Stimulated activated CD8-positive, alpha-beta memory T cell treated with anti-CD3 and anti-CD28 coated beads, Interleukin-12 subunit alpha, Interleukin-12 subunit beta, amount 100 ng/mL, for 1 hour (primary cell): ENCODE results near the gene EXOC6.

Source experiments
- DNase-seq: peaks from one replicate; pipeline ENCODE4 v3.0.0-alpha.2; 2020; ENCODE audit warnings: low read depth

Gene EXOC6

GRCh38 chr10:93065675-93066543 is 217.6 kb downstream of the EXOC6 start:
- no peak for DNase-seq

- no peak for DNase-seq
Measured at GRCh38 chr10:93066544-93066913, 218.2 kb downstream of the EXOC6 start.

- no peak for DNase-seq
Measured at GRCh38 chr10:93067443-93068365, 219.4 kb downstream of the EXOC6 start.

- no peak for DNase-seq
Measured at GRCh38 chr10:93068411-93069244, 220.3 kb downstream of the EXOC6 start.

- no peak for DNase-seq
Measured at GRCh38 chr10:93069245-93069561, 220.9 kb downstream of the EXOC6 start.

- no peak for DNase-seq
Measured at GRCh38 chr10:93070378-93071176, 222.3 kb downstream of the EXOC6 start.

- DNase-seq, result no peak
Measured at GRCh38 chr10:93071177-93071472, 222.8 kb downstream of the EXOC6 start.

GRCh38 chr10:93071674-93072224 is 223.4 kb downstream of the EXOC6 start:
- no peak for DNase-seq

GRCh38 chr10:93072225-93072712 is 223.9 kb downstream of the EXOC6 start:
- DNase-seq, result no peak

GRCh38 chr10:93072713-93073538 is 224.6 kb downstream of the EXOC6 start:
- DNase-seq, result no peak

GRCh38 chr10:93073539-93074146 is 225.3 kb downstream of the EXOC6 start, which contains the start of gene CYP26A1:
TSS of gene CYP26A1 (plus strand) at chr10:93073893. CDS start at chr10:93073935, 42 bp downstream.
- no peak for DNase-seq

- no peak for DNase-seq
Measured at GRCh38 chr10:93074147-93074596, 225.9 kb downstream of the EXOC6 start.

- DNase-seq, result no peak
Measured at GRCh38 chr10:93074597-93075368, 226.5 kb downstream of the EXOC6 start.

- DNase-seq, result no peak
Measured at GRCh38 chr10:93075369-93076221, 227.3 kb downstream of the EXOC6 start.

- no peak for DNase-seq
Measured at GRCh38 chr10:93076871-93077270, 228.6 kb downstream of the EXOC6 start.

- no peak for DNase-seq
Measured at GRCh38 chr10:93077860-93078337, 229.6 kb downstream of the EXOC6 start.

- DNase-seq, result no peak
Measured at GRCh38 chr10:93079663-93080349, 231.5 kb downstream of the EXOC6 start.
